KG1 (cell line): Measurements from ENCODE around the gene CCR5AS.
"Not testable (repeated sequence)": the region's sequence is repeated elsewhere in the genome, so short reads cannot be mapped to it uniquely, and the experiment has no call there.

Experiments
- DNase-seq: peaks from one replicate; lab custom pipeline; 2025; lab: John Stamatoyannopoulos, UW

The CCR5AS gene

DNA sequence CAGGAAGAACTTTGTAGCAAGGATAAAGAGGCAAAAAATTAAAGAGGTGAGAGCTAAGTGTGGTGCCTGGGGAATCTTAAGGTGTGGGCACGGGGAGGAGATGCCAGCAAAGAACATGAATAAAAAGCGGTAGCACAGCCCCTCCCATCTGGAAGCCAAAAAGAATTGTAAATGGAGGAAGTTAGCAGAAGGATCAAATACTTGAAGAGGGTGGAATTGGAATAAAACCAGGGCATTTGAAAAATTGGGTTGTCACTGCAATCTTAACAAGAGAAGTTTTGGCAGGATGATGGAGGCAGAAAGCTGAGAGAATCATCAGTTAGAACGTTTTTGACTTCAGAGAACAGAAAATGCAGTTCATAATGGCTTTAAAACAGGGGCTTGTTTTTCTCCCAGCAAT, 50.6 kb downstream of the CCR5AS start:
- no peak for DNase-seq

GRCh38 chr3:46354984-46355383, 51.9 kb downstream of the CCR5AS start:
- no peak for DNase-seq

- DNase-seq, result no peak
These were observed 52.4 kb downstream of the CCR5AS start for GRCh38 chr3:46354478-46354877.

DNA sequence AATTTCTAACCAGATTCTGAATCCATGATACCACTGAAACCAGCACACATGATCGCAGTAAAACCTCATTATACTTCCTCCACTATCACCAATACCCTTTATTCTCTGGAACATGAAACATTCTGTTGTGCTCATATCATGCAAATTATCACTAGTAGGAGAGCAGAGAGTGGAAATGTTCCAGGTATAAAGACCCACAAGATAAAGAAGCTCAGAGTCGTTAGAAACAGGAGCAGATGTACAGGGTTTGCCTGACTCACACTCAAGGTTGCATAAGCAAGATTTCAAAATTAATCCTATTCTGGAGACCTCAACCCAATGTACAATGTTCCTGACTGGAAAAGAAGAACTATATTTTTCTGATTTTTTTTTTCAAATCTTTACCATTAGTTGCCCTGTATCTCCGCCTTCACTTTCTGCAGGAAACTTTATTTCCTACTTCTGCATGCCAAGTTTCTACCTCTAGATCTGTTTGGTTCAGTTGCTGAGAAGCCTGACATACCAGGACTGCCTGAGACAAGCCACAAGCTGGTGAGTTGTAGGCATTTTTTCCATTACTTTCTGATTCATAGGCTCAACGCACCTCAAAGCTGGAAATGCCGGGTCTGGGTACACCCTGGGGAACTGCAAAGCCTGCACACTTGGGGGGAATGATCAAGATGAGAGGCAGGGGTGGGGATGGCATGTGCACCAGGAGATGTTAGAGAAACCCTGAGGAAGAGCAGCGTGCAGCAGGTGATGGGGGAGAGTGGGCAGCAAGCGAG, 53.0 kb downstream of the CCR5AS start, which contains the start of gene CCR2:
CCR2 (plus strand) TSS at position 465 of the 764 bp plus-strand sequence. CDS start 3,417 bp downstream, outside the sequence.
- no peak for DNase-seq

GRCh38 chr3:46353090-46353489, 53.8 kb downstream of the CCR5AS start:
- DNase-seq, result no peak

DNA sequence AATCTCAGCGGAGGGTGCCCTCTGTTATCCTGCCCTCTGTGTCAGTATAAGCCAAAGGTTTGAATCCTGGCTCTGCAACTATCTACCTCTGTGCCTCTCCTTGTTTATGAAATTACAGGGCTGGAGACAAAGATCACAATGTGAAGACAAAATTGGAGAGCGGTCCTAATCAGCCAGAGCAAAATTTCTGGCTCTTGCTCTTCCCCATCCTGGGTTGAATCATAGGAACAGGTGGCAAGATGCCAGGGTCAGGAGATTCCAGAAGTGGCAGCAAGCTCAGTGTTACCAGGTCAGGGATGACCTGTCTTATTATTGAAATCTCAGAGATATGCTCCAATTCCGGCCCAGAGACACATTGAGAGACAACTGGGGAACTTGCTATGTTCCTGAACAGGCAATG, 55.2 kb downstream of the CCR5AS start:
- DNase-seq, result no peak

DNA sequence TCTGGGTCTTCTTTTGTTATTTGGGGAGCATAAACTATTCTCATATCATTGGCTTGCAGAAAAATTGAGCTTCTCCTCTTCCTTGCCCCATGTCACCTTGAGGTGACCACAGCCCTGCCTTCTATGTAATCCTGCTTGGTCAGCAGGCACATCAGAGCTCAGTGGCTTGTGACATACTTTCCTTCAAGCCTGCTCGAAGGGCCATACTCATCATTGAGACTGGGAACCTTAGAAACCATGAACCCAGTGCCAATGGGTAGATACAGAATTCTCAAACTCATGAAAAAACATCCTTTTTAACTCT, 56.7 kb downstream of the CCR5AS start:
- no peak for DNase-seq

- peak; percentile 51 for DNase-seq
These were observed 57.2 kb downstream of the CCR5AS start for GRCh38 chr3:46349484-46350261.

GRCh38 chr3:46348823-46349482, 57.9 kb downstream of the CCR5AS start:
- no peak for DNase-seq

DNA sequence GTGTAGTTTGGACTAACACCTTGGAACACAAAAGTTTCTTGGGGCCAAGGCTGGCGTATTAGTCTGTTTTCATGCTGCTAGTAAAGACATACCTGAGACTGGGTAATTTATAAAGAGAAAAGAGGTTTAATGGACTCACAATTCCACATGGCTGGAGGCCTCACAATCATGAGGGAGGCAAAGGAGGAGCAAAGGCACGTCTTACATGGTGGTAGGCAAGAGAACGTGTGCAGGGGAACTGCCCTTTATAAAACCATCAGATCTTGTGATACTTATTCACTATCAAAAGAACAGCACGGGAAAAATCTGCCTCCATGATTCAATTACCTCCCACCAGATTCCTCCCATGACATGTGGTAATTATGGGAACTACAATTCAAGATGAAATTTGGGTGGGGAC, 62.4 kb downstream of the CCR5AS start:
- DNase-seq, result no peak

GRCh38 chr3:46338840-46339239, 68.0 kb downstream of the CCR5AS start:
- DNase-seq, result no peak

- no peak for DNase-seq
These were observed 69.0 kb downstream of the CCR5AS start for GRCh38 chr3:46337911-46338310.

GRCh38 chr3:46335541-46335940, 71.3 kb downstream of the CCR5AS start:
- no peak for DNase-seq

GRCh38 chr3:46334741-46335478, 72.0 kb downstream of the CCR5AS start:
- no peak for DNase-seq

DNA sequence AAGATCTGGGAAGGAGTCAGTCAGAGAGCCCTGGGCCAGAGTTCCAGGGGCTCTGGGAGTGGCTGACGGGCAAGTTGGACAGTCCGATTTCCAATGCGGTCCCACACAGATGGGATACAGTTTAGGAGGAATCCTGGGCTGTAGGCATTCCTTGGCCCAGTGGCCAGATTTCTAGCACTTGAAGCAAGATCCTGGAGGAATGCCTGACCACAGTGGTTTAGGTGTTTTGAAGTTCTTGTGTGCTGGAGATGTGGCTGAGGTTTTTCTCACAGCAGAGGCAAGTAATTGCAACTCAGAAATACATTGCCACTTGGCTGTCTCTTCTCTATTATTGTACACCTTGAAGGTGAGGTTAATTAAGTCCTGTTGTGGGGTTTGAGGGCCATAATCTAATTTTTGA, 76.2 kb downstream of the CCR5AS start:
- DNase-seq, result not testable (repeated sequence)

- DNase-seq, result no peak
These were observed 81.1 kb downstream of the CCR5AS start for GRCh38 chr3:46325645-46326300.

DNA sequence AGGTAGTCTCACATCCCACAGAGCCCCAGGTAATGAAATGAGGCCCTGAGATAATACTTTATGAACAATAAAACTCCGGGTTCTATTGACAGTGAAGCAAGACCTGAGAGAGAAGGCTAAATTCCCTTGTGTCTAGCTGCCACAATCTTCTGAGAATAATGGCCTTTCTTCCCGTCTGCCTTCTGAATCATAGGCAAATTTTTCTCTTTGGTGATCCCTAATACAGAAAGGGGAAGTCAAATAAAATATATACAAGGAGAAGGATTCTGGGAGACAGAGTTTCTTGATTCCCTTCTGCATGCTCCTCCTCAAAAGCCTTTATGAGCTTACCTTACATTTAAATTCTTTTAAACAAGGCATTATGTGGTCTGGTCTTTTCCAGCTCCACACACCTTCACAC, 82.8 kb downstream of the CCR5AS start:
- DNase-seq, result no peak

DNA sequence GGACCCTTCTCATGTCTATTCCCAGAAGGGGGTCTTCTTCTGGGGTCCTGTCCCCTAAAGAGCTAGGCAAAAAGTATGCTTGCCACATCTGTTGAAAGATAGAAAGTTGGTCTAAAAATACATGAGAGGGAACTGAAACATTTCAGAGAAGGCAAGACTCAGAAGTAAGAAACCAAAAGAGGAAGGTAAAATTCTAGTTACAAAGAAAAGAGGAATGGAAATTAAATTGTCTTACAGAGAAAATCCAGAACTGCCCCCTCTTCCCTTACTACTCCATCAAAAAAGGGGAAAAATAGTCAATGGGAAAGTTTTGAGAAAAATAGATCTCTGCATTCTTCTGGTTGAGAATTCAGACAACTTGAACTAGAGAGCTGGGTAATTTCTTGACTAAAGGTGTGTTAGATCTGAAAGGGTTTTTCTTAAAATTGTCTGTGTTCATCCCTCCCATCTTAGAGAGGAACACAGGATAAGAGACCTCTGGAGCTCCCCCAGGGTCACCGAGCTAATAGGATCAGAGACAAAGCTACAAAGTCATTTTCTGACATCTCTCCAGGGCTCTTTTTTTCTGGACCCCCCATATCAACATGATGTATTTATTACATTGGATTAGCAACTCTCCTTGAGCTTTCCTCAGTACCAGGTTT, 85.3 kb downstream of the CCR5AS start:
- no peak for DNase-seq

DNA sequence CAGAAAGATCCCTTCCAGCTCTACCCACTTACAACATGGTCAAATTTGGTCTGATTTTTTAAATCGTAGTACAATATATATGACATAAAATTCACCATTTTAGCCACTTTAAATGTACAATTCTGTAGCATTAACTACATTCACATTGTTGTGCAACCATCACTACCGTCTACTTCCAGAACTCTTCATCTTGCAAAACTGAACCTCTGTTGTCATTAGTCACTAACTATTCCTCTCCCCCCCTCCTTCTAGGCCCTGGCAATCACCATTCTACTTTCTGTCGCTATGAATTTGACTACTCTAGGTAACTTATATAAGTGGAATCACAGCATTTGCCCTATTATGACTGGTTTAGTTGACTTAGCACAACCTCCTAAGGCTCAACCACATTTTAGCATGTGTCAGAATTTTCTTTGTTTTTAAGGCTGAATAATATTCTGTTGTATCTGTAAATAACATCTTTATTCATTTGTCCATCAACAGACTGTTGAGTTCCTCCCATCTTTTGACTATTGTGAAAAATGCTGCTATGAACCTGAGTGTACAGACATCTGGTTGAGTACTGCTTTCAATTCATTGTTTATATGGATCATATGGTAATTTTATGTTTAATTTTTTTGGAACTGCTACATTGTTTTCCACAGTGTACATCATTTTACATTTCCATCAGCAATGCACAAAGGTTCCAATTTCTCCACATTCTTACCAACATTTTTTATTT, 88.5 kb downstream of the CCR5AS start:
- no peak for DNase-seq

GRCh38 chr3:46316206-46316605, 90.7 kb downstream of the CCR5AS start:
- DNase-seq, result no peak

- DNase-seq, result no peak
These were observed 92.3 kb downstream of the CCR5AS start for GRCh38 chr3:46314517-46314916.
